ENCODE results near the gene HAUS7.

- TF ChIP-seq POLR2A (IDR thresholded peaks at IDR 0.05) (no peak), CTCF (IDR thresholded peaks at IDR 0.05) (no peak), POLR2AphosphoS5 (IDR thresholded peaks at IDR 0.05) (no peak), EP300 (IDR thresholded peaks at IDR 0.05) (no peak)
Observed at GRCh38 chrX:153519569-153520286, 49.4 kb upstream of the HAUS7 start.
